Osteocyte (in vitro differentiated cells): ENCODE measurements around the gene LAT. TPM values are rescaled to one million over a fixed set of nuclear protein-coding genes. Genes with fewer than 3 reads are reported as not detected.

ENCODE experiments used
- DNase-seq: peaks from one replicate; pipeline ENCODE4 v3.0.0; 2021; ENCODE audit warnings: mixed read lengths; ENCODE audit not compliant: unreplicated experiment; ENCODE audit errors: extremely low spot score
- H3K27ac Mint-ChIP-seq: one replicate; pipeline ENCODE4 v1.8.0; 2021; ENCODE audit warnings: mild to moderate bottlenecking, mixed read lengths; ENCODE audit not compliant: unreplicated experiment
- H3K27me3 Mint-ChIP-seq: one replicate; pipeline ENCODE4 v1.8.0; 2021; ENCODE audit warnings: mixed read lengths; ENCODE audit not compliant: unreplicated experiment
- H3K36me3 Mint-ChIP-seq: one replicate; pipeline ENCODE4 v1.8.0; 2021; ENCODE audit warnings: mixed read lengths; ENCODE audit not compliant: unreplicated experiment
- H3K4me1 Mint-ChIP-seq: one replicate; pipeline ENCODE4 v1.8.0; 2021; ENCODE audit warnings: mixed read lengths; ENCODE audit not compliant: unreplicated experiment
- H3K4me3 Mint-ChIP-seq: one replicate; pipeline ENCODE4 v1.8.0; 2021; ENCODE audit warnings: mild to moderate bottlenecking, moderate library complexity, mixed read lengths; ENCODE audit not compliant: unreplicated experiment
- H3K9me3 Mint-ChIP-seq: one replicate; pipeline ENCODE4 v1.8.0; 2021; ENCODE audit warnings: mixed read lengths; ENCODE audit not compliant: unreplicated experiment
- total RNA-seq: library from RNA; stranded (reverse); gene quantifications from 2 replicates; pipeline ENCODE4 v1.2.1, GENCODE V29; 2021
- TF ChIP-seq, protein P1 (sequence below): fragments of 200-600 bp; sonication (generic); IDR thresholded peaks from 2 replicates; pipeline ENCODE4 v1.5.0; 2021; ENCODE audit warnings: antibody characterized with exemption, mild to moderate bottlenecking, moderate library complexity

Gene LAT
- total RNA-seq, 1 donor from 2014 or later: 12.0 TPM

DNA sequence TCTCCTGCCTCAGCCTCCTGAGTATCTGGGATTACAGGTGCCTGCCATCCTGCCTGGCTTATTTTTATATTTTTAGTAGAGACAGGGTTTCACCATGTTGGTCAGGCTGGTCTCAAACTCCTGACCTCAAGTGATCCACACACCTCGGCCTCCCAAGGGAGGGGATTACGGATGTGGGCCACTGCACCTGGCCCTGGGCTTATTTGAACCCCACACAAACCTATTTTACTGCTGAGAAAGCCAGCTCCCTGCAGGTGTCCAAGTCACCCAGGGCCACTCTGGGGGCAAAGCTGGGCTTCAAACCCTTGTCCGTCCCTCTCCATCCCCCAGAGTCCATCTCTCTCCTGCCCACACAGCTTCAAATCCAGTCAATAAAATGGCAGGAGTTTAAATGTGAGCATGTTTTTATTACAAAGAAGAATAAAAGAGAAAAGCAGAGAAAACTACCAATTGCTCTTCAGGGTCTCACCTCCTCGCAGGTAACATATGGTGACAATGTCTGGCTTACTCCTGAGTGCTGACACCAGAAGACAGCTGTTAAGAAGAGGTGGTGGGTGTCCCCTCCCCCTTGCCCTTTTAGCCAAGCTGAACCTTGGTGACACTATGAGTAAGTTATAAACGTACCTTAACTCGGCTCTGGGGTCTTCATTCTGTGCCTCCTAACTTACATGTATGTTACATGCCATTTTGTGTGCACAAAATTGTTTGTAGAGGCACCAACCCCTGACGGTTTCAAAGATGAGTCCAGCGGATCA lies 45.4 kb downstream of the LAT start:
- H3K4me1 Mint-ChIP-seq: peaks cover 12% of the 10 kb centered on the region
- no peaks in the 10 kb centered on the region for H3K9me3 Mint-ChIP-seq
- H3K27me3 Mint-ChIP-seq: no peaks in the 10 kb centered on the region
- DNase-seq: no peak
- H3K27ac Mint-ChIP-seq: no peak overlapping the region
- no peaks in the 10 kb centered on the region for H3K36me3 Mint-ChIP-seq
- no peak overlapping the region for H3K4me3 Mint-ChIP-seq
- TF ChIP-seq, protein P1, sequence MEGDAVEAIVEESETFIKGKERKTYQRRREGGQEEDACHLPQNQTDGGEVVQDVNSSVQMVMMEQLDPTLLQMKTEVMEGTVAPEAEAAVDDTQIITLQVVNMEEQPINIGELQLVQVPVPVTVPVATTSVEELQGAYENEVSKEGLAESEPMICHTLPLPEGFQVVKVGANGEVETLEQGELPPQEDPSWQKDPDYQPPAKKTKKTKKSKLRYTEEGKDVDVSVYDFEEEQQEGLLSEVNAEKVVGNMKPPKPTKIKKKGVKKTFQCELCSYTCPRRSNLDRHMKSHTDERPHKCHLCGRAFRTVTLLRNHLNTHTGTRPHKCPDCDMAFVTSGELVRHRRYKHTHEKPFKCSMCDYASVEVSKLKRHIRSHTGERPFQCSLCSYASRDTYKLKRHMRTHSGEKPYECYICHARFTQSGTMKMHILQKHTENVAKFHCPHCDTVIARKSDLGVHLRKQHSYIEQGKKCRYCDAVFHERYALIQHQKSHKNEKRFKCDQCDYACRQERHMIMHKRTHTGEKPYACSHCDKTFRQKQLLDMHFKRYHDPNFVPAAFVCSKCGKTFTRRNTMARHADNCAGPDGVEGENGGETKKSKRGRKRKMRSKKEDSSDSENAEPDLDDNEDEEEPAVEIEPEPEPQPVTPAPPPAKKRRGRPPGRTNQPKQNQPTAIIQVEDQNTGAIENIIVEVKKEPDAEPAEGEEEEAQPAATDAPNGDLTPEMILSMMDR: no peak

Other genes with a start within 250 kb of the LAT start
- 2.6 and 4.2 TPM in 2 replicates for gene NPIPB9, start 233.3 kb upstream of the LAT start, total RNA-seq
- 208 and 210 TPM in 2 replicates for gene ATXN2L, start 162.1 kb upstream of the LAT start, total RNA-seq
- 122 and 132 TPM in 2 replicates for gene TUFM, start 138.7 kb upstream of the LAT start, total RNA-seq
- 57.9 and 60.7 TPM in 2 replicates for gene SH2B1, start 121.2 kb upstream of the LAT start, total RNA-seq
- 0.42 and 0.64 TPM in 2 replicates for gene ATP2A1, start 106.6 kb upstream of the LAT start, total RNA-seq
- 19.3 and 20.0 TPM in 2 replicates for gene RABEP2, start 59.8 kb upstream of the LAT start, total RNA-seq
- gene CD19, start 53.1 kb upstream of the LAT start, total RNA-seq: not detected in 2 replicates
- 34.9 and 39.5 TPM in 2 replicates for gene NFATC2IP, start 34.1 kb upstream of the LAT start, total RNA-seq
- 89.5 and 96.6 TPM in 2 replicates for gene SPNS1, start 10.3 kb upstream of the LAT start, total RNA-seq